Measurements from ENCODE around the gene LEKR1. TPM values are rescaled to one million over a fixed set of nuclear protein-coding genes. Genes with fewer than 3 reads are reported as not detected.

LEKR1 gene
- total RNA-seq, 1 donor from 2014 or later, result 1.8 TPM

DNA sequence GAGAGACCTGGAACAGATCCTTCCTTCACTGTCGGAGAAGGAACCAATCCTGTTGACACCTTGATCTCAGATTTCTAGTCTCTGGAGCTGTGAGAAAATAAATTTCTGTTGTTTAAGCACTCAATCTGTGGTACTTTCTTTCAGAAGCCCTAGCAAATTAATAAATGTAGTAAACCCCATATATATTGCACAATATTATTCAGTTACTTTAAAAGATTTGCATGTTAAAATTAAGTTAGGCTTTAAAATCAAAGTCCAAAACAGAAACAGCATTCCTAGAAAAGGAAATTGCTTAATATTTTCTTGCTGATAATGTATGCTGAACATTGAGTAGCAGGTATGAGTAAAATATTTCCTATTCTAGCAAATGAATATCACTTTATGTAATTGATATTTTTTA, 113.2 kb downstream of the LEKR1 start:
- no peaks in the 10 kb centered on the region for H3K4me1 Mint-ChIP-seq
- H3K36me3 Mint-ChIP-seq (ENCODE audit: low read depth), result no peaks in the 10 kb centered on the region

DNA sequence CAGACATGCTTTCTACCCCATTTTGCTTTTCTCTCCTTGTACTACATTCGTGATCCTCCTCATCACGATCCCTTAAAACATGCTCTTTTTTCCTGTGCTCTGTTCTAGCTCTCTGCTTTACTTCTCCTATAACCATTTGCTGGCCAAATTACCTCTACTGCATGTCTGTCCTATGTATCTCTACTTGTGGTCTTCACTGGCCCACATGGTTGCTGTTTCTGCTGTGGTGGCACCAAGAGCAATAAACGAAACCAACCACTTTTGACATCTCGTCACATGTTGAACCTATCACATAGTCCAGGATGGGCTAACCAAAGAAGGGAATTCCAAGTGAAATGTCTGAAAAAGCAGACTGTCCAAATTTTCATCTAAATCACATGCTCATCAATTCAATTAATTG, 115.2 kb downstream of the LEKR1 start:
- no peak overlapping the region for H3K4me3 Mint-ChIP-seq
- H3K27ac Mint-ChIP-seq (ENCODE audit: unreplicated experiment), result no peak overlapping the region
- no peaks in the 10 kb centered on the region for H3K36me3 Mint-ChIP-seq (ENCODE audit: low read depth)
- no peaks in the 10 kb centered on the region for H3K27me3 Mint-ChIP-seq (ENCODE audit: low read depth)
- DNase-seq (ENCODE audit: low read depth, low spot score), result no peak
- no peak for TF ChIP-seq CTCF (conservative IDR thresholded peaks at IDR 0.05)
- no peaks in the 10 kb centered on the region for H3K4me1 Mint-ChIP-seq
- H3K9me3 Mint-ChIP-seq, result peaks cover 11% of the 10 kb centered on the region

More for the DNA sequence above, 113.2 kb downstream of the LEKR1 start:
- no peak for TF ChIP-seq CTCF (conservative IDR thresholded peaks at IDR 0.05)
- Mint-ChIP-seq H3K9me3 (no peaks in the 10 kb centered on the region), H3K27ac (ENCODE audit: unreplicated experiment) (no peak overlapping the region), H3K27me3 (ENCODE audit: low read depth) (no peaks in the 10 kb centered on the region), H3K4me3 (no peak overlapping the region)
- no peak for DNase-seq (ENCODE audit: low read depth, low spot score)

- peaks cover 18% of the 10 kb centered on the region for H3K9me3 Mint-ChIP-seq
- DNase-seq (ENCODE audit: low read depth, low spot score), result no peak
- H3K36me3 Mint-ChIP-seq (ENCODE audit: low read depth), result no peaks in the 10 kb centered on the region
- H3K27me3 Mint-ChIP-seq (ENCODE audit: low read depth), result no peaks in the 10 kb centered on the region
- H3K27ac Mint-ChIP-seq (ENCODE audit: unreplicated experiment), result no peak overlapping the region
- no peak for TF ChIP-seq CTCF (conservative IDR thresholded peaks at IDR 0.05)
- H3K4me1 Mint-ChIP-seq, result no peaks in the 10 kb centered on the region
- no peak overlapping the region for H3K4me3 Mint-ChIP-seq
Measured at GRCh38 chr3:156948402-156949210, 122.5 kb downstream of the LEKR1 start.

DNA sequence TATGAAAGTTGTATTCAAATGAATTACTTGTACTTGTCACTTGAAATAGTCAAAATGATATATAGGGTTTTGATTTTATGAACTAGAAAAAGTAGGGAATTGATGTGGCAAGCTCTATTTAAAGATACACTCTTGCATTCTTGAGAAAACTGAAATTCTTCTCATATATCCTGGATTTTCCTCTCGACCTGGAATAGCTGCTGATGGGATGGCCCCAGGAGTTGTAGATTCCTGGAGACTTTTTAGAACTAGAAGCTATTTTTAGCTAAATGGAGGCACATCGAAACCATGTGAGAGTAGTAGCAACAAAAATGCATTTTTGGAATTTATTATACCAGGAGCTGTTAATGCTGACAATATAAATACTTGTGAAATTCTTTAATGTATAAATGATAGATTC, 125.9 kb downstream of the LEKR1 start:
- no peak overlapping the region for H3K27ac Mint-ChIP-seq (ENCODE audit: unreplicated experiment)
- peaks cover 3% of the 10 kb centered on the region for H3K9me3 Mint-ChIP-seq
- H3K36me3 Mint-ChIP-seq (ENCODE audit: low read depth), result no peaks in the 10 kb centered on the region
- H3K4me1 Mint-ChIP-seq, result no peaks in the 10 kb centered on the region
- no peak for DNase-seq (ENCODE audit: low read depth, low spot score)
- no peak overlapping the region for H3K4me3 Mint-ChIP-seq
- H3K27me3 Mint-ChIP-seq (ENCODE audit: low read depth), result no peaks in the 10 kb centered on the region
- TF ChIP-seq CTCF (conservative IDR thresholded peaks at IDR 0.05), result no peak

DNA sequence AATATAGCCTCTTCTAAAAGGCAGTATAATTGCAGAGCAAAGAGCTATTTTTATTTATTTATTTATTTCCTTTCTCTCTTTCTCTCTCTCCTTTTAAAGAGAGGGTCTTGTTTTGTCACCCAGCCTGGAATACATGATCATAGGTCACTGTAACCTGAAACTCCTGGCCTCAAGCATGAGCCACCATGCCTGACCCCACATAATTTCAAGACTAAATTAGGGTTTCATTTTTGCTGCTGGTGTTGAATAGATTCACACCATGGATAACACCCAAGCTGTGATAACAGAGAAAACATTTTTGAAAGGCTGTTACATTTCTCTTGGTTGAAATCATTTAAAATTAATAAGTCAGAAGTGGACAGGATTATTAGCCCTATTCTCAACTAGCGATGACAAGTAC, 131.6 kb downstream of the LEKR1 start:
- Mint-ChIP-seq H3K27ac (ENCODE audit: unreplicated experiment) (no peak overlapping the region), H3K4me1 (peaks cover 7% of the 10 kb centered on the region), H3K9me3 (peaks cover 2% of the 10 kb centered on the region), H3K27me3 (ENCODE audit: low read depth) (no peaks in the 10 kb centered on the region), H3K4me3 (no peak overlapping the region), H3K36me3 (ENCODE audit: low read depth) (no peaks in the 10 kb centered on the region)
- no peak for DNase-seq (ENCODE audit: low read depth, low spot score)
- no peak for TF ChIP-seq CTCF (conservative IDR thresholded peaks at IDR 0.05)

Data from neural crest cell (in vitro differentiated cells).